IMR-90 (cell line): ENCODE results near the gene PRKN. TPM values are rescaled to one million over a fixed set of nuclear protein-coding genes. Genes with fewer than 3 reads are reported as not detected.

ENCODE experiments used
- ATAC-seq: fragments of 200-7000 bp; cut with Tn5 transposase; 2 replicates; pipeline ENCODE4 v1.9.1; 2020; ENCODE audit warnings: low read depth, mild to moderate bottlenecking, moderate library complexity
- BruUV-seq: library from RNA; stranded (reverse); fragments of 400-500 nt; replicated peaks from 2 replicates; lab custom pipeline; 2021; lab: Mats Ljungman, UMichigan
- CTCF ChIA-PET: fragments of 300-600 bp; formaldehyde crosslinking; extraction: SDS; loops from one replicate; lab custom pipeline; 2021; ENCODE audit warnings: antibody characterized with exemption; lab: Yijun Ruan, JAX
- POLR2A ChIA-PET: fragments of 300-600 bp; sonication (Branson Sonifier 250); formaldehyde crosslinking; loops from one replicate; lab custom pipeline; 2022; ENCODE audit warnings: antibody characterized with exemption; ENCODE audit not compliant: unreplicated experiment; lab: Charles Lee
- DNase-seq: peaks from one replicate; pipeline ENCODE4 v3.0.0; 2013
- H2AFZ ChIP-seq: replicated peaks from 2 replicates; pipeline ENCODE3; 2013; ENCODE audit warnings: low read length, mild to moderate bottlenecking; ENCODE audit not compliant: poor library complexity
- H2AK5ac ChIP-seq: 2 replicates; pipeline ENCODE4 v1.6.1; 2013; ENCODE audit warnings: low read depth, low read length, inconsistent platforms
- H2AK9ac ChIP-seq: replicated peaks from 2 replicates; pipeline ENCODE3; 2013; ENCODE audit warnings: mild to moderate bottlenecking, low read depth, low read length, moderate library complexity; ENCODE audit not compliant: poor library complexity
- H2BK120ac ChIP-seq: 2 replicates; pipeline ENCODE4 v1.6.1; 2013; ENCODE audit warnings: low read depth, low read length, inconsistent platforms
- H2BK15ac ChIP-seq: 3 replicates; pipeline ENCODE4 v1.6.1; 2013; ENCODE audit warnings: low read depth, low read length, inconsistent platforms
- H2BK20ac ChIP-seq: 2 replicates; pipeline ENCODE4 v1.6.1; 2013; ENCODE audit warnings: low read depth, mild to moderate bottlenecking, inconsistent platforms, low read length, moderate library complexity
- H2BK5ac ChIP-seq: 2 replicates; pipeline ENCODE4 v1.6.1; 2013; ENCODE audit warnings: mild to moderate bottlenecking, low read depth, low read length, inconsistent platforms; ENCODE audit not compliant: poor library complexity, severe bottlenecking
- H3K14ac ChIP-seq: replicated peaks from 2 replicates; pipeline ENCODE4 v1.6.1; 2013; ENCODE audit warnings: low read depth, low read length, inconsistent platforms
- H3K18ac ChIP-seq: 2 replicates; pipeline ENCODE4 v1.6.1; 2013; ENCODE audit warnings: low read depth, low read length, control low read depth
- H3K23ac ChIP-seq: 2 replicates; pipeline ENCODE4 v1.6.1; 2013; ENCODE audit warnings: low read depth, low read length, inconsistent platforms
- H3K27ac ChIP-seq: 2 replicates; pipeline ENCODE4 v1.5.1; 2013; ENCODE audit warnings: mild to moderate bottlenecking, control low read depth, low read length; ENCODE audit not compliant: insufficient read depth
- H3K27me3 ChIP-seq: 2 replicates; pipeline ENCODE4 v1.6.1; 2013; ENCODE audit warnings: low read length; ENCODE audit not compliant: control insufficient read depth, insufficient read depth
- H3K36me3 ChIP-seq: 2 replicates; pipeline ENCODE4 v1.6.1; 2013; ENCODE audit warnings: low read length, mixed read lengths; ENCODE audit not compliant: control insufficient read depth, insufficient read depth
- H3K4ac ChIP-seq: 2 replicates; pipeline ENCODE4 v1.6.1; 2013; ENCODE audit warnings: low read depth, low read length, inconsistent platforms
- H3K4me1 ChIP-seq: 2 replicates; pipeline ENCODE4 v1.6.1; 2013; ENCODE audit warnings: low read length, mixed read lengths; ENCODE audit not compliant: control insufficient read depth, insufficient read depth
- H3K4me2 ChIP-seq: 2 replicates; pipeline ENCODE4 v1.6.1; 2013; ENCODE audit warnings: low read depth, mild to moderate bottlenecking, control low read depth, low read length, moderate library complexity
- H3K4me3 ChIP-seq: 2 replicates; pipeline ENCODE4 v1.5.1; 2013; ENCODE audit warnings: low read depth, mild to moderate bottlenecking, control low read depth, low read length, moderate library complexity; ENCODE audit not compliant: insufficient read depth
- H3K56ac ChIP-seq: 2 replicates; pipeline ENCODE4 v1.6.1; 2013; ENCODE audit warnings: low read length, inconsistent platforms; ENCODE audit not compliant: insufficient read depth; ENCODE audit errors: extremely low read depth
- H3K79me1 ChIP-seq, 2 experiments: 2 replicates each; pipeline ENCODE4 v1.6.1; 2013; ENCODE audit warnings: low read length in 2 of 2, inconsistent platforms in 1 of 2, low read depth in 1 of 2
- H3K9ac ChIP-seq: 2 replicates; pipeline ENCODE4 v1.6.1; 2013; ENCODE audit warnings: low read depth, low read length, control low read depth
- H3K9me1 ChIP-seq: 2 replicates; pipeline ENCODE4 v1.6.1; 2013; ENCODE audit warnings: low read length, inconsistent platforms; ENCODE audit not compliant: insufficient read depth
- H3K9me3 ChIP-seq: 2 replicates; pipeline ENCODE4 v1.6.1; 2013; ENCODE audit warnings: low read length; ENCODE audit not compliant: control insufficient read depth, insufficient read depth
- H4K20me1 ChIP-seq: 2 replicates; pipeline ENCODE4 v1.6.1; 2013; ENCODE audit warnings: low read length, inconsistent platforms; ENCODE audit not compliant: insufficient read depth
- H4K5ac ChIP-seq: 2 replicates; pipeline ENCODE4 v1.6.1; 2013; ENCODE audit warnings: mild to moderate bottlenecking, low read depth, low read length, control low read depth
- H4K8ac ChIP-seq, 2 experiments: 2 replicates each; pipeline ENCODE4 v1.6.1; 2013; ENCODE audit warnings: low read depth in 2 of 2, low read length in 2 of 2, control low read depth in 1 of 2, inconsistent platforms in 1 of 2
- H4K91ac ChIP-seq: 2 replicates; pipeline ENCODE4 v1.6.1; 2013; ENCODE audit warnings: low read depth, low read length, inconsistent platforms; ENCODE audit not compliant: insufficient read depth
- MAFK ChIP-seq: IDR thresholded peaks from 2 replicates; pipeline ENCODE4 v1.6.1; 2012; ENCODE audit warnings: low read depth, low read length, improper control_type of control experiment
- MAZ ChIP-seq: IDR thresholded peaks from 2 replicates; pipeline ENCODE4 v1.6.1; 2012; ENCODE audit warnings: low read depth, mild to moderate bottlenecking, low read length, improper control_type of control experiment, moderate library complexity, borderline replicate concordance
- NFE2L2 ChIP-seq: fragments of 150-350 bp; IDR thresholded peaks from 2 replicates; pipeline ENCODE4 v1.6.1; 2016; ENCODE audit warnings: low read depth, mild to moderate bottlenecking, low read length
- WGBS, 2 experiments: methylation state at CpG; one replicate each; pipeline versions ENCODE4 v1.1.5 to v1.1.7; 2013; ENCODE audit warnings: missing lambda C conversion rate in 2 of 2; ENCODE audit not compliant: insufficient read length in 1 of 2; ENCODE audit errors: extremely low coverage in 2 of 2; 5-methylcytosine and 5-hydroxymethylcytosine counted together
- dilution Hi-C: fragments of 300-500 bp; cut with HindIII; formaldehyde crosslinking; loops from one replicate; pipeline ENCODE4 v1.14.3; 2018; ENCODE audit warnings: low sequenced_read_pairs; ENCODE audit not compliant: unreplicated experiment
- in situ Hi-C: fragments of 300-500 bp; cut with MboI; formaldehyde crosslinking; loops from 3 replicates; pipeline ENCODE4 v1.14.3; 2019; ENCODE audit warnings: low sequenced_read_pairs, inconsistent platforms, mixed read lengths
- intact Hi-C: fragments of 100-400 bp; cut with micrococcal nuclease; formaldehyde crosslinking; loops from 2 replicates; pipeline ENCODE4 v1.10.0; 2022
- polyA plus RNA-seq, 3 experiments: library from polyadenylated mRNA; depleted of rRNA; stranded (reverse); fragments of >200 nt; gene quantifications; 2 replicates each; pipeline ENCODE4 v1.2.3, GENCODE V29; 2012; ENCODE audit warnings: low replicate concordance in 1 of 3
- total RNA-seq: library from RNA; depleted of rRNA; stranded (reverse); fragments of >200 nt; gene quantifications from 2 replicates; pipeline ENCODE4 v1.2.3, GENCODE V29; 2012

PRKN gene
- total and polyA plus RNA-seq, 2 of the 4 experiments (the other 2 are of a cell fraction): 0.15 to 0.18 TPM

GRCh38 chr6:162063666-162064065, 663.9 kb downstream of the PRKN start:
- Histone ChIP-seq H3K4me3 (no peak overlapping the region), H2AFZ (no peak overlapping the region), H4K91ac (no peak overlapping the region), H3K36me3 (no peaks in the 10 kb centered on the region), H4K20me1 (no peaks in the 10 kb centered on the region), H2BK15ac (no peak overlapping the region), H2BK5ac (no peak overlapping the region), H2BK20ac (no peak overlapping the region), H3K4me2 (no peak overlapping the region), H2AK9ac (no peak overlapping the region), H3K18ac (no peak overlapping the region), H3K14ac (no peak overlapping the region), H4K8ac (no peak overlapping the region), H3K9ac (no peak overlapping the region), H3K9me3 (peaks cover 7% of the 10 kb centered on the region), H3K27me3 (no peaks in the 10 kb centered on the region), H3K23ac (no peak overlapping the region), H3K56ac (no peak overlapping the region), H2BK120ac (no peak overlapping the region), H2AK5ac (no peak overlapping the region), H4K5ac (no peak overlapping the region), H3K4ac (no peak overlapping the region), H3K27ac (no peak overlapping the region), H3K79me1 (no peaks in the 10 kb centered on the region), H3K9me1 (no peaks in the 10 kb centered on the region), H3K4me1 (no peaks in the 10 kb centered on the region)
- intact Hi-C loops: no loop called here
- no TSS peak for BruUV-seq
- ChIA-PET CTCF (no interaction called here), POLR2A (no interaction called here)
- DNase-seq (no peak), ATAC-seq (no peak)
- in situ Hi-C loops: no loop called here
- TF ChIP-seq NFE2L2 (peak; percentile 89), MAZ (no peak), MAFK (peak; percentile 58)
- dilution Hi-C loops: no loop called here
- 100% methylated on average over 3 of the region's 9 CpGs; no CpG with 5 or more reads in 1 of the 2 experiments for WGBS, 2 experiments
